ENCODE measurements around the gene RPP25L.

DNA sequence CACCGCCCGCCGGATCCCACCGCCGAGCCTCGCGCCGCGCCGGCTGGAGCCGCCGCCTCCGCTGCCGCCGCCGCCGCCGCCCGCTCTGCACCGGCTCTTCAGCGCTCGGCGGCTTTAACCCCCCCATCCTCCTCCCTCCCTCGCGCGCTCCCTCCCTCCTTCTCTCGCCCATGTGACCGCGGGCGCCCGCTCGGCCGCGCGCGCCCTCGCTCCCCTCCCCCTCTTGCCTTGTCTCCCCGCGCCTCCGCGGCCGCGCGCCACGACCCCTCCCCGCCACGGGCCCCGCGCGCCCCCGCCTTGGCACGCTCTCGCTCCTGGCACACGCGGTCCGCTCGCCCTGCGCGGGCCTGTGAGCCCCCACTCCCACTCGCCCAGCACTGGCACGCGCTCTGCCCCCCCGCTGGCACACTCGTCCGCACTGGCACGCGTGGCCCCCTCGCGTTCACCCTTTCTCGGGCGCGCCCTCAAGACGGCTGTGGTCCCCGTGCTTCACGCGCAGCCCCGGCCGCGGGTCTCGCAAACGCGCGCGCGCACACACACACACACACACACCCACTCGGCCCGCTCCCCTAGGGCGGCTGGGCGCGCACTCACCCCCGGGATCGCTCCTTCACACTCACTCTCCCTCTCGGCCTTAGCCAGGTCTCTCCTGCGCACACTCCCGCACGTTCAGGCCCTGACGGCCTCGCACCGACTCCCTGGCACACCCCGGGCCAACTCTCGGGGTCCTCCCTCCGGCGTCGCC, 22.1 kb downstream of the RPP25L start, which contains the start of gene CNTFR:
- TF ChIP-seq POLR2A (IDR thresholded peaks at IDR 0.05), result no peak
- TF ChIP-seq, protein P1, sequence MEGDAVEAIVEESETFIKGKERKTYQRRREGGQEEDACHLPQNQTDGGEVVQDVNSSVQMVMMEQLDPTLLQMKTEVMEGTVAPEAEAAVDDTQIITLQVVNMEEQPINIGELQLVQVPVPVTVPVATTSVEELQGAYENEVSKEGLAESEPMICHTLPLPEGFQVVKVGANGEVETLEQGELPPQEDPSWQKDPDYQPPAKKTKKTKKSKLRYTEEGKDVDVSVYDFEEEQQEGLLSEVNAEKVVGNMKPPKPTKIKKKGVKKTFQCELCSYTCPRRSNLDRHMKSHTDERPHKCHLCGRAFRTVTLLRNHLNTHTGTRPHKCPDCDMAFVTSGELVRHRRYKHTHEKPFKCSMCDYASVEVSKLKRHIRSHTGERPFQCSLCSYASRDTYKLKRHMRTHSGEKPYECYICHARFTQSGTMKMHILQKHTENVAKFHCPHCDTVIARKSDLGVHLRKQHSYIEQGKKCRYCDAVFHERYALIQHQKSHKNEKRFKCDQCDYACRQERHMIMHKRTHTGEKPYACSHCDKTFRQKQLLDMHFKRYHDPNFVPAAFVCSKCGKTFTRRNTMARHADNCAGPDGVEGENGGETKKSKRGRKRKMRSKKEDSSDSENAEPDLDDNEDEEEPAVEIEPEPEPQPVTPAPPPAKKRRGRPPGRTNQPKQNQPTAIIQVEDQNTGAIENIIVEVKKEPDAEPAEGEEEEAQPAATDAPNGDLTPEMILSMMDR (IDR thresholded peaks at IDR 0.05), result no peak
